Body of pancreas (tissue), 4 donors: ENCODE results near the gene ATXN7L3.

ENCODE experiments used
- CTCF ChIP-seq, 7 experiments: fragments of 450-650 bp in 4 of 7; fragments of 200-600 bp in 3 of 7; sonication (generic) in 3 of 7; IDR thresholded peaks; one replicate each; pipeline ENCODE4 v1.5.1; 2016 to 2019; ENCODE audit warnings: antibody characterized with exemption in 7 of 7
- POLR2A ChIP-seq, 3 donors: fragments of 450-650 bp; IDR thresholded peaks; one replicate each; pipeline ENCODE4 v1.6.1; 2016; ENCODE audit warnings: antibody characterized with exemption in 3 of 3, mild to moderate bottlenecking in 2 of 3

- TF ChIP-seq POLR2A (IDR thresholded peaks at IDR 0.05) (peak; percentile 24 to 69 (median 56)), CTCF (IDR thresholded peaks at IDR 0.05) (peak in 4 of 7 experiments; percentile 13 to 25 (median 20))
These were observed 22.6 kb upstream of the ATXN7L3 start for GRCh38 chr17:44222112-44222869.
